K562 (cell line): ENCODE data around the gene TNFAIP3. TPM values are rescaled to one million over a fixed set of nuclear protein-coding genes. Genes with fewer than 3 reads are reported as not detected.

ENCODE experiments used
- ATF1 ChIP-seq, 2 experiments: fragments of 450-650 bp in 1 of 2; IDR thresholded peaks; 2 replicates each; pipeline ENCODE4 v1.6.1; 2016; ENCODE audit warnings: missing compliant biosample characterization in 1 of 2, missing genetic modification characterization in 1 of 2
- BRD9 ChIP-seq: fragments of 450-650 bp; IDR thresholded peaks from 2 replicates; pipeline ENCODE4 v1.6.1; 2018; ENCODE audit warnings: low read depth; ENCODE audit not compliant: partially characterized antibody
- CCNT2 ChIP-seq: IDR thresholded peaks from 2 replicates; pipeline ENCODE4 v1.6.1; 2011; ENCODE audit warnings: borderline replicate concordance, low read depth, mild to moderate bottlenecking, moderate library complexity, mixed read lengths, low read length; ENCODE audit not compliant: insufficient read length; ENCODE audit errors: extremely low read depth
- CEBPB ChIP-seq: fragments of 450-650 bp; IDR thresholded peaks from 2 replicates; pipeline ENCODE4 v1.6.1; 2016; ENCODE audit warnings: missing genetic modification characterization, missing compliant biosample characterization
- DIDO1 ChIP-seq: fragments of 450-650 bp; IDR thresholded peaks from 2 replicates; pipeline ENCODE4 v1.6.1; 2016; ENCODE audit warnings: low read depth, missing biosample characterization, missing genetic modification characterization
- DMBX1 ChIP-seq: fragments of 250-450 bp; sonication (Bioruptor Pico); IDR thresholded peaks from 2 replicates; pipeline ENCODE4 v1.8.0; 2022; ENCODE audit warnings: inconsistent platforms, mild to moderate bottlenecking, moderate library complexity, borderline replicate concordance
- ESRRA ChIP-seq: fragments of 450-650 bp; IDR thresholded peaks from 2 replicates; pipeline ENCODE4 v1.6.1; 2014; ENCODE audit warnings: low read depth, mild to moderate bottlenecking, moderate library complexity, borderline replicate concordance
- GTF2A2 ChIP-seq: IDR thresholded peaks from 2 replicates; pipeline ENCODE4 v1.6.1; 2016; ENCODE audit warnings: mild to moderate bottlenecking, missing genetic modification characterization, missing compliant biosample characterization
- MYNN ChIP-seq, 2 experiments: sonication (generic); formaldehyde crosslinking in 1 of 2; IDR thresholded peaks; 2 replicates each; pipeline versions ENCODE4 v1.5.0 to v1.6.1; 2016 to 2020; ENCODE audit warnings: antibody characterized with exemption in 1 of 2, missing genetic modification reagents in 1 of 2
- NBN ChIP-seq: fragments of 450-650 bp; IDR thresholded peaks from 2 replicates; pipeline ENCODE4 v1.6.1; 2016; ENCODE audit warnings: low read depth, mild to moderate bottlenecking
- NCOR1 ChIP-seq: fragments of 450-650 bp; IDR thresholded peaks from 2 replicates; pipeline ENCODE4 v1.6.1; 2016; ENCODE audit warnings: mild to moderate bottlenecking, moderate library complexity
- PRMT5 ChIP-seq: sonication (generic); formaldehyde crosslinking; IDR thresholded peaks from 2 replicates; pipeline ENCODE4 v1.5.0; 2020; ENCODE audit warnings: missing genetic modification reagents
- PYGO2 ChIP-seq: fragments of 450-650 bp; IDR thresholded peaks from 2 replicates; pipeline ENCODE4 v1.6.1; 2016; ENCODE audit warnings: mild to moderate bottlenecking, missing genetic modification characterization, moderate library complexity, missing compliant biosample characterization
- SIN3B ChIP-seq: fragments of 450-650 bp; IDR thresholded peaks from 2 replicates; pipeline ENCODE4 v1.6.1; 2017; ENCODE audit warnings: low read depth, mild to moderate bottlenecking, moderate library complexity
- TEAD1 ChIP-seq, 2 experiments: fragments of 450-650 bp in 1 of 2; sonication (generic) in 1 of 2; formaldehyde crosslinking; IDR thresholded peaks; 2 replicates each; pipeline versions ENCODE4 v1.4.0 to v1.8.0; 2020 to 2022; ENCODE audit warnings: mild to moderate bottlenecking in 2 of 2, missing genetic modification reagents in 1 of 2
- ZEB2 ChIP-seq: fragments of 450-650 bp; IDR thresholded peaks from 2 replicates; pipeline ENCODE4 v1.6.1; 2016
- ZNF79 ChIP-seq: fragments of 250-450 bp; sonication (Bioruptor Pico); IDR thresholded peaks from 2 replicates; pipeline ENCODE4 v1.4.0; 2020; ENCODE audit warnings: low read depth, mild to moderate bottlenecking, moderate library complexity
- ZZZ3 ChIP-seq: fragments of 450-650 bp; IDR thresholded peaks from 2 replicates; pipeline ENCODE4 v1.6.1; 2016; ENCODE audit warnings: antibody characterized with exemption, mild to moderate bottlenecking, moderate library complexity
- polyA plus RNA-seq, 8 experiments: library from polyadenylated mRNA; depleted of rRNA in 4 of 8; stranded (reverse) in 5 of 8; unstranded in 3 of 8; fragments of >200 nt; fragmentation: Nextera tagmentation in 2 of 8; fragmentation: Illumina TruSeq in 1 of 8; extraction: Ambion mirVana in 2 of 8; extraction: Trizol in 1 of 8; gene quantifications; 2 replicates each; pipeline versions ENCODE4 v1.2.1 to v1.2.3, GENCODE V29; 2011 to 2014; ENCODE audit warnings: inconsistent platforms in 1 of 8, missing spikeins in 1 of 8
- total RNA-seq, 7 experiments: library from RNA; depleted of rRNA in 6 of 7; stranded (reverse); fragments of >200 nt in 6 of 7; fragmentation: Illumina TruSeq in 2 of 7; extraction: Trizol in 2 of 7; gene quantifications; 2 replicates each; pipeline versions ENCODE4 v1.2.1 to v1.2.3, GENCODE V29; 2011 to 2021; ENCODE audit warnings: low replicate concordance in 1 of 7
- TF ChIP-seq, protein P1 (sequence below): fragments of 250-450 bp; sonication (Bioruptor Pico); IDR thresholded peaks from 2 replicates; pipeline ENCODE4 v1.8.0; 2021; ENCODE audit warnings: borderline replicate concordance, mild to moderate bottlenecking, moderate library complexity; ENCODE audit not compliant: poor library complexity, severe bottlenecking
- TF ChIP-seq, protein P2 (sequence below): fragments of 200-800 bp; sonication (Bioruptor generic); IDR thresholded peaks from 2 replicates; pipeline ENCODE4 v1.6.1; 2016; ENCODE audit warnings: missing genetic modification characterization, missing compliant biosample characterization
- TF ChIP-seq, protein P3 (sequence below): fragments of 450-650 bp; formaldehyde crosslinking; IDR thresholded peaks from 2 replicates; pipeline ENCODE4 v1.4.0; 2020; ENCODE audit warnings: mild to moderate bottlenecking

TNFAIP3 gene
- total and polyA plus RNA-seq, 9 of the 15 experiments (the other 6 are each of a cell fraction or from before 2014, with no cell fraction given) = 0.79 to 17.0 (median 6.4) TPM

DNA sequence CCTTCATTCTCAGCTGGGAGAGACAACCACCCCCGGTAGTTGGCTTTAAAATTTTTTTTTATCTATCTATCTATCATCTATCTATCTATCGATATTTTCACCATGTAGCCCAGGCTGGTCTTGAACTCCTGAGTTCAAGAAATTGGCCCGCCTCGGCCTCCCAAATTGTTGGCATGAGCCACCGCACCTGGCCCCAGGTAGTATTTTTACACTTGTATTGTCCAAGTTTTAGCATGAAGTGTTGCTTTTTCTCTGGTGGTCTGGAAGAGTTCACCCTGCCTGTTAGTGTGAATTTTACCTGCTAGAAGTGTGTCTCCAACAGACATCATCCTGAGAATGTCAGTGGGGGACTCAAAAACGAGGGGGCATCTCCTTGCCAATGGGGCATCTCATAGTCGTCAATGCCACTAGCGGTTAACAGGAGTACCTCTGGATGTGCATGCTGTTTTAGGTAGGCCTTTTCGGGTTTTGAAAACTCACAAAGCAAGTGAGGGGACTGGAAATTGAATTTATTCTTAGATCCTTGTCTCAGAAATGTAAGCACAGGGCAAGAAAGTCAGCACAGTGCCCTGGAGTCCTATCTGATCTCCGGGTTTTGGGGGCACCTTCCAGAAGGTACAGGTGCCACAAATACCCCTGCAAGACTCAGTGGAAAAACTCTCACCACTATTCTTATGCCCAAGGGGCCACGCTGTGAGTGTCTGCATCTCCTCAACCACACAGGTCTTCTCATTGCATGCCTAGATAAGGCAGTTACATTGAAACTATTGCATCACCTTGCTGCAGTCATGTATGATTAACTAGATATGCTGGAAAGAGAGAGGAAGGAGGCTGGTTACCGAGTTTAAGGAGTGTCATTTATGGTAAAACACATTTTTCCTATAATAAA is 37.1 kb downstream of the TNFAIP3 start (continued):
- TF ChIP-seq ESRRA (peak; percentile 66; the same call in 1 of the 2 replicates), NBN (peak; percentile 74), MYNN (IDR thresholded peaks at IDR 0.05) (no peak), MYNN (CRISPR knock-in tag; IDR thresholded peaks at IDR 0.05) (no peak), SIN3B (no peak), GTF2A2 (tag) (peak; percentile 58; the same call in 1 of the 2 replicates), PRMT5 (no peak), ZNF79 (0 out of 2 replicates have a peak, but pooled peaks have one; percentile 56), ZZZ3 (0 out of 2 replicates have a peak, but pooled peaks have one; percentile 12), DMBX1 (peak; percentile 83), CEBPB (tag) (peak; percentile 100), CCNT2 (peak; percentile 40), PYGO2 (tag) (peak; percentile 70; the same call in 1 of the 2 replicates), ATF1 (CRISPR knock-in tag; IDR thresholded peaks at IDR 0.05) (no peak), ATF1 (tag; IDR thresholded peaks at IDR 0.05) (peak; percentile 64), DIDO1 (peak; percentile 54; the same call in 1 of the 2 replicates), NCOR1 (peak; percentile 74), ZEB2 (peak; percentile 95), BRD9 (peak; percentile 98), TEAD1 (CRISPR knock-in tag; IDR thresholded peaks at IDR 0.05) (peak; percentile 77 to 78; a peak in 3 of 4 replicates)
- TF ChIP-seq, protein P1, sequence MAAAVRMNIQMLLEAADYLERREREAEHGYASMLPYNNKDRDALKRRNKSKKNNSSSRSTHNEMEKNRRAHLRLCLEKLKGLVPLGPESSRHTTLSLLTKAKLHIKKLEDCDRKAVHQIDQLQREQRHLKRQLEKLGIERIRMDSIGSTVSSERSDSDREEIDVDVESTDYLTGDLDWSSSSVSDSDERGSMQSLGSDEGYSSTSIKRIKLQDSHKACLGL = no peak
- TF ChIP-seq, protein P2, sequence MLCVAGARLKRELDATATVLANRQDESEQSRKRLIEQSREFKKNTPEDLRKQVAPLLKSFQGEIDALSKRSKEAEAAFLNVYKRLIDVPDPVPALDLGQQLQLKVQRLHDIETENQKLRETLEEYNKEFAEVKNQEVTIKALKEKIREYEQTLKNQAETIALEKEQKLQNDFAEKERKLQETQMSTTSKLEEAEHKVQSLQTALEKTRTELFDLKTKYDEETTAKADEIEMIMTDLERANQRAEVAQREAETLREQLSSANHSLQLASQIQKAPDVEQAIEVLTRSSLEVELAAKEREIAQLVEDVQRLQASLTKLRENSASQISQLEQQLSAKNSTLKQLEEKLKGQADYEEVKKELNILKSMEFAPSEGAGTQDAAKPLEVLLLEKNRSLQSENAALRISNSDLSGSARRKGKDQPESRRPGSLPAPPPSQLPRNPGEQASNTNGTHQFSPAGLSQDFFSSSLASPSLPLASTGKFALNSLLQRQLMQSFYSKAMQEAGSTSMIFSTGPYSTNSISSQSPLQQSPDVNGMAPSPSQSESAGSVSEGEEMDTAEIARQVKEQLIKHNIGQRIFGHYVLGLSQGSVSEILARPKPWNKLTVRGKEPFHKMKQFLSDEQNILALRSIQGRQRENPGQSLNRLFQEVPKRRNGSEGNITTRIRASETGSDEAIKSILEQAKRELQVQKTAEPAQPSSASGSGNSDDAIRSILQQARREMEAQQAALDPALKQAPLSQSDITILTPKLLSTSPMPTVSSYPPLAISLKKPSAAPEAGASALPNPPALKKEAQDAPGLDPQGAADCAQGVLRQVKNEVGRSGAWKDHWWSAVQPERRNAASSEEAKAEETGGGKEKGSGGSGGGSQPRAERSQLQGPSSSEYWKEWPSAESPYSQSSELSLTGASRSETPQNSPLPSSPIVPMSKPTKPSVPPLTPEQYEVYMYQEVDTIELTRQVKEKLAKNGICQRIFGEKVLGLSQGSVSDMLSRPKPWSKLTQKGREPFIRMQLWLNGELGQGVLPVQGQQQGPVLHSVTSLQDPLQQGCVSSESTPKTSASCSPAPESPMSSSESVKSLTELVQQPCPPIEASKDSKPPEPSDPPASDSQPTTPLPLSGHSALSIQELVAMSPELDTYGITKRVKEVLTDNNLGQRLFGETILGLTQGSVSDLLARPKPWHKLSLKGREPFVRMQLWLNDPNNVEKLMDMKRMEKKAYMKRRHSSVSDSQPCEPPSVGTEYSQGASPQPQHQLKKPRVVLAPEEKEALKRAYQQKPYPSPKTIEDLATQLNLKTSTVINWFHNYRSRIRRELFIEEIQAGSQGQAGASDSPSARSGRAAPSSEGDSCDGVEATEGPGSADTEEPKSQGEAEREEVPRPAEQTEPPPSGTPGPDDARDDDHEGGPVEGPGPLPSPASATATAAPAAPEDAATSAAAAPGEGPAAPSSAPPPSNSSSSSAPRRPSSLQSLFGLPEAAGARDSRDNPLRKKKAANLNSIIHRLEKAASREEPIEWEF = no peak
- TF ChIP-seq, protein P3, sequence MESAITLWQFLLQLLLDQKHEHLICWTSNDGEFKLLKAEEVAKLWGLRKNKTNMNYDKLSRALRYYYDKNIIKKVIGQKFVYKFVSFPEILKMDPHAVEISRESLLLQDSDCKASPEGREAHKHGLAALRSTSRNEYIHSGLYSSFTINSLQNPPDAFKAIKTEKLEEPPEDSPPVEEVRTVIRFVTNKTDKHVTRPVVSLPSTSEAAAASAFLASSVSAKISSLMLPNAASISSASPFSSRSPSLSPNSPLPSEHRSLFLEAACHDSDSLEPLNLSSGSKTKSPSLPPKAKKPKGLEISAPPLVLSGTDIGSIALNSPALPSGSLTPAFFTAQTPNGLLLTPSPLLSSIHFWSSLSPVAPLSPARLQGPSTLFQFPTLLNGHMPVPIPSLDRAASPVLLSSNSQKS (CRISPR knock-in tag) = 0 out of 2 replicates have a peak, but pooled peaks have one; percentile 44
